GM12872 (cell line): ENCODE results near the gene NCAM1.

Experiments
- CTCF ChIP-seq: IDR thresholded peaks from 3 replicates; pipeline ENCODE4 v1.5.1; 2011; ENCODE audit warnings: low read depth, mild to moderate bottlenecking, low read length, moderate library complexity; ENCODE audit not compliant: insufficient read depth

Gene NCAM1

GRCh38 chr11:113261709-113262475, 300.7 kb downstream of the NCAM1 start:
- no peak for TF ChIP-seq CTCF

- TF ChIP-seq CTCF = no peak
These were observed 301.4 kb downstream of the NCAM1 start for GRCh38 chr11:113262594-113262993.

GRCh38 chr11:113263458-113264259, 302.4 kb downstream of the NCAM1 start:
- TF ChIP-seq CTCF = no peak

- no peak for TF ChIP-seq CTCF
These were observed 304.1 kb downstream of the NCAM1 start for GRCh38 chr11:113265362-113265761.

GRCh38 chr11:113267493-113267892, 306.3 kb downstream of the NCAM1 start:
- no peak for TF ChIP-seq CTCF

- TF ChIP-seq CTCF = no peak
These were observed 307.9 kb downstream of the NCAM1 start for GRCh38 chr11:113269096-113269495.

GRCh38 chr11:113269636-113270035, 308.4 kb downstream of the NCAM1 start:
- no peak for TF ChIP-seq CTCF
